ENCODE results near the gene PDIK1L.

Gene PDIK1L

DNA sequence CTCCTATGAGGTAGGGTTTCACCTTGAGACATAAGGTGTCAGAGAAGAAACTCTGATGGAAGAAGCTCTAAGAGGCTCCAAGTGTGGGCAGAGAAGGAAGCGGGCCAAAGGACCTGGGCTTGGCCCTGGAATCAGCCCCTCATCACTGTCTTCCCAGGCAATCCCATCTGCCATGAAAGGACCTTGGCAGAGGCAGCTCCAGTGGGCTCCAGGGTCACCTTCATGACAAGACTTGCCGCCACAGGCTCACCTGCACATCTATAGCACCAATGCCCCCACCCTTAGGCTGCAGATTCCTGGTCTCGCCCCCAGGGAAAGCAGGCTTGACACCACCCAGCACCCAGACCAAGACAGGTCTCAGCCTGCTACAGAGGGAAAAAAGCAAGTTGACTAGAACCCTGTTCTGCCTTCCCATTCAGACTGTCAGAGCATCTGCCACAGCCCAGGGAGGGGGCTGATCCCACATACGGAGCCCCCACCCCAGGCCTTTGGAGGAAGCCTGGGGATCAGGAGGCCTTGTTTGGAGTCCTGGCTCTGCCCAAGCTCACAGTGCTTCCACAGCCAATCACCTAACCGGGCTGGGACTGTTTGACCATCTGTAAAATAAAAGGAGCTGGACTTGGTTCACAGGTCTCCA is 46.8 kb downstream of the PDIK1L start:
- no peak for DNase-seq

DNA sequence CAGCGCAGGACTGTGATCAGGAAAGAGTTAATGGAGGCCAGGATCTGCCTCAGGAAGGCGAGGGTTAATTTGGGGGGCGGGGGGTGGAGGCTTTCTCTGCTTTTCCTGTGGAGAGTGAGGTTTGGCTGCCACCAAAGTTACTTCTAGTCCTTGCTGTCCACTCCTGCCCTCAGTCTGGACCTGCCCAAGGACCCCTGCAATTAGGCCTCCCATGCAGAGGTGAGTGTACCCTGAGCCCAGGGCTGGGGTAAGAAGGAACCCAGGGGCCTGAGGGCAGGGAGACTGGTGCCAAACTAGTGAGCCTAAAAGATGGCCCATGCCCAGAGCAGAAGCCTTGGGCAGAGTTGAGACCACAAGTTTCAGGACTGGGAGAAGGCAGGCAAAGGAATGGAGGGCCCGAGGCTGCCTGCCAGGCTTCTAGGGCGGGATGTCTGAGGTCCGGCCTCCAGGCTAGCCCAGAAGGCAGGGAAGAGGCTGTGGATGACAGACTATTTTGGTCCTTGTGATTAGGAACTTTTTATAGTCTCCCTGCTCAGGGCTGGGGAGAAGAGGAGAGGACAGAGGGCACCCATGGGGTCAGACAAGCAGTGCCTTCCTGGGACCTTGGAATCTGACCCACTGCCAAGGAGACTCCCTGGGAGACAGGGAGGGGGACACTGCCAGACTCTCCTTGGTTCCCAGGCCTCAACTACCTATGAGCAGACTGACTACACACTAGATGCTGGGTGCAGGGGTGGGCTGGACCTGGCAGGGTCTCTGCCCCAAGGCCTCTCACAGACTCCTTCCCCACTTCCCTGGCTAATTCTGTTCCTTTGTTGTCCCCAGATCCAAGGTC is 47.5 kb downstream of the PDIK1L start, which contains the start of gene FAM110D:
FAM110D (plus strand) TSS at position 172 of the 835 bp plus-strand sequence. CDS start 2,213 bp downstream, outside the sequence.
- no peak for DNase-seq

DNA sequence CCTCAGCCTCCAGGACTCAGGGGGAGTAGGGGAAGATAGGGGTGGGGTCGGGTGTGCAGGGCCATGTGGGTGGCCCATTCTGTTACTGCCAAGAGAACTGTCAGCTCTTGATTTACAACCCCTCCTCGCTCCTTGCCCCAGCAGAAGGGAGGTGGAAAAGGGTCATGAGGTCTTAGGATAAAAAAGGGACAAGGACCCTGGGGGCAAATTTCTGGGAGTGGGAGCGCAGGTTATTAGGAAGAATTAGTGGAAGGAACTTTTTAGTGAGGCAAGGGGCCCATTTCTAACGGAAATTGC is 48.1 kb downstream of the PDIK1L start:
- DNase-seq: no peak

DNA sequence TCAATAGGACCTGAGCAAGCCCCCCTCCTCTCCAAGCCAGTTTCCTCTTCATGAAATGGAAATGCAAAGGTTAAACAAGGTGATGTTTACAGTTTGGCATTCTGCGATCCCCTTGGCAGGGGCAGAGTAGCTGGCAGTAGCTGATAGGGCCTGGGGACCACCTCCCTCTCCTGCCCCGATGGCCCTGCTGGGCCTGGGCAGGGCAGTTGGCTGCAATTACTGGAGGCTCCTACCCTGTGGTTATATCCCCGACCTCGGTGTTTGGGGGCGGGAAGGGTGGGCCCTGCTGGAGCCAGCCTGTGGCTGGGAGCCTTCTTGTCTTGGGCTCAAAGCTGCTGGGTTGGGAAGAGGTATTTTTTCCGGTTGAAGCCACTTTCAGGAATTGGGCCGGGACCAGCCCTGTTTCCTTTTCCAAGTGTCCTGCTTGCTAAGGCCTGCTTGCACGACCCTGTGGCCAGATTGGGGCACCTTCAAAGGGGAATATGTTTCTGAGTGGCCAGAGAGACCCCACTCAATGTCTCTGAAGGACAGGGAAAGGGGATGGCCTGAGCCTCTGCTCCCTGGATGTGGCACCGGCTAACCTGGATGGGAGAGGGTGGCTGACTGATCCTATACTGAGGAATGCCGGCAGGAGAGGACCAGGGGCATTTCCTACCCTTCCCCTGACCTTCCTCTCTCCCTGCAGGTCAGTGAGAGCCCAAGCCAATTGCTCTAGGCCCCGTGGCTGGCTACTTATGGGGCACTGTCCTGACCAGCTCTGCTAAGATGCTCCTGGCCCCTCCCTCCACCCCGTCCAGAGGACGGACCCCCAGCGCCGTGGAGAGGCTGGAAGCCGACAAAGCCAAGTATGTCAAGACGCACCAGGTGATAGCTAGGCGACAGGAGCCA is 49.1 kb downstream of the PDIK1L start:
- no peak for DNase-seq

DNA sequence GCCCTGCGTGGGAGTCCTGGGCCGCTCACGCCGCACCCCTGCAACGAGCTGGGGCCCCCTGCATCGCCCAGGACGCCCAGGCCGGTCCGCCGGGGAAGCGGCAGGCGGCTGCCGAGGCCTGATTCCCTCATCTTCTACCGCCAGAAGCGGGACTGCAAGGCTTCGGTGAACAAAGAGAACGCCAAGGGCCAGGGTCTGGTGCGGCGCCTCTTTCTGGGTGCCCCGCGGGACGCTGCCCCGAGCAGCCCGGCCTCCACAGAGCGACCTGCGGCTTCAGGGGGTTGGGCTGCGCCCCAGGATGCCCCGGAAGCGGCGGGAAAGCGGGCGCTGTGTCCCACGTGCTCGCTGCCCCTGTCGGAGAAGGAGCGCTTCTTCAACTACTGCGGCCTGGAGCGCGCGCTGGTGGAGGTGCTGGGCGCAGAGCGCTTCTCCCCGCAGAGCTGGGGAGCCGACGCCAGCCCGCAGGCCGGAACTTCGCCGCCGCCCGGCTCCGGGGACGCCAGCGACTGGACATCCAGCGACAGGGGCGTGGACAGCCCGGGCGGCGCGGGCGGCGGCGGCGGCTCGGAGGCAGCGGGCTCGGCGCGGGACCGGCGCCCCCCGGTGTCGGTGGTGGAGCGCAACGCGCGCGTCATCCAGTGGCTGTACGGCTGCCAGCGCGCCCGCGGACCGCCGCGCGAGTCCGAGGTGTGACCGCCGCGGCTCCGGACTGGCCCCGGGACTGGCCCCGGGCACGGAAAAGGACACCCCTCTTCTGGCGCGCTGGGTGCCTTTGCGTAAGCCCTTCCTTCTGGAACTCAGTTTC is 50.0 kb downstream of the PDIK1L start:
- DNase-seq: peak; percentile 30

DNA sequence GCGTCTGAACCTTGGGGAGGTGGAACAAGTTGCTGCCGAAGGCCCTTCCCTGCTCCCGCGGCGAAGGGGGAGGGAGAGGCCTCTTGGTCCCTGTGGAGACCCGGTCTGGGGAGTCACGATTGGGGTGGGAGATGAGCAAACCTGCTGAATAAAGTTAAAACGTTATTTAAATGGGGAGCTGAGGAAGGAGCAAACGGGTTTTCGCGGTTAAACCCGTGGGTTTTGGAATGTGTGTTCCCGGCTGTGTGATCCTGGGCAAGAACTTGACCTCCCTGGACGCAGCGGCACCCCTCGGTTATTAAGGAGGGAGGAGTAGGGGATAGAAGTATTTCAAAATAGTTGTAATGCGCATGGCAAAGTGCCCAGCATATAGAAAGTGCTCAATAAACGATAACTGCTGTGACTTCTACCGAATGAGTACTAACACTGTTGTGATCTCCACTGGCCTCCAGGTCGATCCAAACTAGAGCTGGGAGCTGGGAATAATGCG is 50.6 kb downstream of the PDIK1L start:
- peak; percentile 20 for DNase-seq

DNA sequence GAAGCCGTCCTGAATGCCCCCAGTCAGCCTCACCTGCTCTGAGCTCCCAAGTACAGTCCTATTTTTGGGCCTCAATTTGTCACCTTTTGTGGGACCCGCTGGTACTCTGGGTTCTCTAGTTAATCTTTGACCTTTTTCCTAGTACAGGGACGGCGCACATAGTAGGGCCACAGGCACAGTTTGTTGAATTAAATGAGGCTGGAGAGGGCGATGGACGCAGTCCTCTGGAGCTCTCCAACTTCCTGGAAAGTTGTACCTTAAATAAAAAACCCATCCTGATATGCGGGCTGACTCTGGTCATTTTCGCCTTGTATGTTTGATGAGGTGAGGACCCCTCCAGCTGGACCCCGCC is 52.0 kb downstream of the PDIK1L start:
- no peak for DNase-seq

DNA sequence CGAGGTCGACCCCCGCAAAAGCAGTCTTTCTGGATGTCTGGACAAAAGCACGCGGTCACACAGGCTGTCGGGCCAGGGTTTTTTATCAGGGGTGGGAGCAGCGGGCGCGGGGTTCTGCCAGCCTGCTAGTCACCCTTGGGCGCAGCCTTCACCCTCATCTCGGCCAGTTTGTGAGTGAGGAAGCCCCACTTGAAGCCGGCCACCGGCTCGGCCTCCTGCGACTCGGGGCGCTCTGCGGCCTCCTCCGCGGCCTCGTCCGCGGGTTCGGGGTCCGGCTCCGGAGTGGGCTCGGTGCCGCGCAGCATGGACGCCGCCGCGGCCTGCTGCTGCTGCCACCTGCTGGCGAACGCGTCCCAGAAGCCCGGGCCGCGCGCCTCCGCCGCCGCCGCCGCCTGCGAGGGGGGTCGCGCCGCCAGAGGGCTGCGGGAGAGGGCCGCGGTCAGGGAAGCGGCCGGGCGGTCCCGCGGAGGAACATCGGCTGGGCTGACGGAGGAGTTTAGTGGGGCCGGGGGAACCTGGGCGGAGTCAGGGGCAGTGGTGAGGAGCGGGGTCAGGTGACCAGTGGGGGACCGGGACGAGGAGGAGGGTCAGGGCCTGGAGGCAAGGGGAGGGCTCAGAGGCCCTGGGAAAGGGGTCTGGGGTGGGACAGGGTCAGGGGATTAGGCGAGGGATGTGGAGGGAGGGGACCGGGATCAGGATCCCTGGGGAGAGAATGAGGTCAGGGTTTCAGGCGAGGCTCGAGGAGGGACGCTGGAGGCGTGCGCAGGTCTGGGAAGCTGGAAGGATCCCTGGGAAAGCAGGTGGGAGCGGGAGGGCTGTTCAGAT is 52.6 kb downstream of the PDIK1L start:
- DNase-seq: no peak

DNA sequence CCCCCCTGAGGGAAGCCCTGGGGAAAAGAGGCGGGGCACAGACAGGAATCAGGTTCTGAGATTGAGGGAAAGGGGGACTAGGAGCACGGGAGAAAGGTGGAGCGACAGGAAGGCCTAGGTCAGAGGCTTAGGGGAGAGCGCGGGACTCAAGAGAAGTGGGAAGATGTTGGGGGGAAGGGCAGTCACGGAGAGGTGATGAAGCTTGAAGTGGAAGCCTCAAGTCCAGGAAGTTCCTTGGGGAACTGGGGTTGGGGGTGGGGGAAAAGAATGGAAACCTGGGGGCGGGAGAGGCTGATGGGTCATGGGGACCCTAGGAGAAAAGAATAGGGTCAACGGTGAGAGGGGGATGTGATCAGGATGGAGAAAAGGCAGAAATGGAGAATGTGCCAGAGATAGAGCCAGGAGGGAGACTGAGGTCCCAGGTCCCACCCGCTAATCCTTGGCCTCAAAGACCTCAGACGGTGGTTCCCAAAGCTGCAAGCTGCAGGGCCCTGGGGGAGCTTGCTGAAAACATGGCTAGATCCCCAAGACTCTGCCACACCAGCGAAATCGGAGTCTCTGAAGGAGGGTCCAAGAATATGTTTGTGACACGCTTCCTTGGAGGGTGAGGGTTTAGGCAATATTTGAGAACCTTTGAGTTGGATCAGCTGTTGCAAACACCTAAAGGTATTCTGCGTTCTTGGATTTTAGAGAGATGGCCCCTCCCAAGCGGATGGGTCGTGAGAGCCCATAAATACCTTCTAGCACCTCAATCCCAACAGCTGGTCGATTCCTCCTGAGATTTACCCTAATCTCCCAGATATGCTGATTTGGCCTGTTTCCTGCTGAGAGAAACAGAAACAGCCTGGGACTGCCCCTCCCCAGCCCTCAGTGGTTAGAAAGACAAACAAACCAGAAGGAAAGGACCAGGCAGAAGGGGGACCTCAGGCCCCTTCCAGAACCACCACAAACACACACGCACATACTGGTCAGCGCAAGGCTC is 53.5 kb downstream of the PDIK1L start:
- DNase-seq: no peak

DNA sequence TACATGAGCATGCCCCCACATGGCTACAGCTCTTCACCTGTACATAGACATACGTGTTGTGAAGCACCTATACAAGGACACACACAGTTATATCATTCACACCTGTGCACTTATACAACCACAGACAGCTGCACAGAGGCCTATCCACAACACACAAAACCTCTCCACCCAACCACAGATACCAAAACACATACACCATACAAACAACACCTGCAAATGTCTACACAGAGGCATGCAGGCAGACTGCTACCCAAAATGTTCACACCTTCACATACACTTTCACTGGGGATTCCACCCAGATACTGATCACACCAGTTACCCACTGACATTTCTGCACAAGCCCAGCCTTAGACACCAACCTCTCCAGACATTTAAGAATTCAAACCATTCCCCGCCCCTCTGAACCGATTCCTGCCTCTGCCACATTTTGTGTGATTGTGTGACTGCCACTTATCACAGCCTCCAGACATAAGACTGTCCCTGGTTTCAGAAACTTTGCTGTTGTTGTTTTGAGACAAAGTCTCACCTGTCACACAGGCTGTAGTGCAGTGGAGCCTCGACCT is 55.2 kb downstream of the PDIK1L start:
- no peak for DNase-seq

DNA sequence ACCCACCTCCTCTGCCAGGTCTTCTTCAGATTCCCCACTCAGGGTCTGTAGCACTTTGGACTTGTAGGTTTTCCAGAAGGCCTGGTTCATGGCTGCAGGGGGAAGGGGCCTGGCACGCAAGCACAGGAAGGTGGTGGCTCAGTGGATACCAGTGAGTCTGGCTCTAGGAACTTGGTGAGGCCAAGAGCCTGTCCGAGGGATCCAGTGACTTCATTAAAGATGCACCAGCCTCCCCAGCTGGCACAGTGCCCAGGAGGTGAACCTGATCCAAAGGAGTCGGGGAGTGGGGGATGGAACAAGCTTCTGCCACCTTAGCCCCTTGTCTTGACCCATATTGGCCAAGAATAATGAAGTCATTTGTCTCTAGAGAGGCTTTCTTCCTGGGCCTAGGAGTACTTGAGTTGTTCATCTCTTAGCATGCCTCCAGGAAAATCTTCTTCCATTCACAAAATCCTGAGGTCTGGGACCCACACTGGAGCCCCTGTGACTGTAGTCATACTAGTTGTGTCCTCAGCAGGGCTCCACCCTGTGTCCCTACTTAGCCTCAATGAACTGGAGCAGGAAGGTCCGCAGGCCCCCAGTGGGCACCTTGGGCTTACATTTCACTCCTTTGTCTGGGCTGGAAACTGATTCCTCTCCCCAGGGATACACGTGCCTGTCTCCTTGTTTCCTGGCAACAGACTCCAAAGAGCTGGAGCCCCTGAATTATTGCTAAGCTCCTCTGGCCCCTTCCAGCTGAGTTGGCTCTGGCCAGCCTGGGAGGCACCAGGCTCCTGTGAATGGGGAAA is 57.0 kb downstream of the PDIK1L start, which contains the start of gene C1orf232:
C1orf232 (minus strand) TSS at position 554 of the 788 bp plus-strand sequence; CDS start at position 90, 464 bp downstream.
- peak; percentile 82 for DNase-seq

DNA sequence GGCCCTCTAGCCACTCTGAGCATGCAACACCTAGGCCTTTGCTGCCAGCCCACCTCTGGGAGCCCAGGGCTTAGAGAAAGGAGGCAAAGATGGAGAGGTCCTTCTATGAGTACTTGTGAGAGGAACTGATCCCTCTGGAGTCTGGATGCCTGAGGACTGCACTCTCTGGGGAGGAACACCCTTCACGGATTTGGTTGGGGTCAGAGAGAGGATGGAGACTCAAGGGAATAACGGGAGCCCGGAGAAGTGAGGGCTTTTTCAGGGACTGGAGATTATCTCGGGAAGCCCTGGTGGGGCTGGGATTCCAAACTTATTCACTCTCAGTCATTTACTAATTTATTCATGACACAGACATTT is 57.6 kb downstream of the PDIK1L start:
- no peak for DNase-seq

DNA sequence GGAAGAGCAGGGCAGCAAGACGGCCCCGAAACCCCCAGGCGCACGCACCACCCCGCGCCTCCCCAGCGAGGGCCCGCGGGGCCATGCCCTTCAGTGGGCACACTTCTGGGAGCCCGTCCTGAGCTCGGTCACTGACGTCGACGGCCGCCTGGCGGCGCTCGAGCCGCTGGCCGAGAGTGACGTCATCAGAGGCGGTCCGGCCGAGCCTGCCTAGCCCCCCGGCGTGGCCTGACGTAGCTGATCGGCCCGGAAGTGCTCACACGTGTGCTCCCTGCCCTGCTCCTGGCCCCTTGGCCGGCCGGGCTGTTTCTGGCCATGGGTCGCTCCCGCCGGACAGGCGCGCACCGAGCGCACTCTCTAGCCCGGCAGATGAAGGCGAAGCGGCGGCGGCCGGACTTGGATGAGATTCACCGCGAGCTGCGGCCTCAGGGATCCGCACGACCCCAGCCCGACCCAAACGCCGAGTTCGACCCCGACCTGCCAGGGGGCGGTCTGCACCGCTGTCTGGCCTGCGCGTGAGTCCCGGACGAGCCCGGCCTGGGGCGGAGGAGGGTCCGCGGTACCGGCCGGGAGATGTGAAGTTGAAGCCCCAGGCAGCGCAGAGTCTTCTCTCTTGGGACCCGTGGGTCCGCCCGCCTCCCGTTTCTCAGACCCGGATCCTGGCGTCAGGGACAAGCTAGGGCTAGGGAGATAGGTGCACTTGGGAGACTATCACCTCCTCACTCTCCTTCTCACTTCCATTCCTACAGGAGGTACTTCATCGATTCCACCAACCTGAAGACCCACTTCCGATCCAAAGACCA is 58.2 kb downstream of the PDIK1L start, which contains the start of gene ZNF593:
ZNF593 (plus strand) TSS at position 240 of the 803 bp plus-strand sequence; CDS start at position 316, 76 bp downstream.
- DNase-seq: peak; percentile 83

DNA sequence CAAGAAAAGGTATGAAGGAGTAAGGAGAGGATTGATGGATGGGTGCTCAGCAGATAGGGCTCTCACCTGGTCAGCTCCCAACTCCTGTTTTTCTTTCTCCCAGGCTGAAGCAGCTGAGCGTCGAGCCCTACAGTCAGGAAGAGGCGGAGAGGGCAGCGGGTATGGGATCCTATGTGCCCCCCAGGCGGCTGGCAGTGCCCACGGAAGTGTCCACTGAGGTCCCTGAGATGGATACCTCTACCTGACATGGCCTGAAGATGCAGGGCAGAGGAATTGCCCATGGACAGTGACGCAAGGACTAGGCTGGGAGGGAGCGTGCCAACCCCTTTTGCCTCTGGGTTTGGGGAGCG is 58.8 kb downstream of the PDIK1L start:
- DNase-seq: no peak

DNA sequence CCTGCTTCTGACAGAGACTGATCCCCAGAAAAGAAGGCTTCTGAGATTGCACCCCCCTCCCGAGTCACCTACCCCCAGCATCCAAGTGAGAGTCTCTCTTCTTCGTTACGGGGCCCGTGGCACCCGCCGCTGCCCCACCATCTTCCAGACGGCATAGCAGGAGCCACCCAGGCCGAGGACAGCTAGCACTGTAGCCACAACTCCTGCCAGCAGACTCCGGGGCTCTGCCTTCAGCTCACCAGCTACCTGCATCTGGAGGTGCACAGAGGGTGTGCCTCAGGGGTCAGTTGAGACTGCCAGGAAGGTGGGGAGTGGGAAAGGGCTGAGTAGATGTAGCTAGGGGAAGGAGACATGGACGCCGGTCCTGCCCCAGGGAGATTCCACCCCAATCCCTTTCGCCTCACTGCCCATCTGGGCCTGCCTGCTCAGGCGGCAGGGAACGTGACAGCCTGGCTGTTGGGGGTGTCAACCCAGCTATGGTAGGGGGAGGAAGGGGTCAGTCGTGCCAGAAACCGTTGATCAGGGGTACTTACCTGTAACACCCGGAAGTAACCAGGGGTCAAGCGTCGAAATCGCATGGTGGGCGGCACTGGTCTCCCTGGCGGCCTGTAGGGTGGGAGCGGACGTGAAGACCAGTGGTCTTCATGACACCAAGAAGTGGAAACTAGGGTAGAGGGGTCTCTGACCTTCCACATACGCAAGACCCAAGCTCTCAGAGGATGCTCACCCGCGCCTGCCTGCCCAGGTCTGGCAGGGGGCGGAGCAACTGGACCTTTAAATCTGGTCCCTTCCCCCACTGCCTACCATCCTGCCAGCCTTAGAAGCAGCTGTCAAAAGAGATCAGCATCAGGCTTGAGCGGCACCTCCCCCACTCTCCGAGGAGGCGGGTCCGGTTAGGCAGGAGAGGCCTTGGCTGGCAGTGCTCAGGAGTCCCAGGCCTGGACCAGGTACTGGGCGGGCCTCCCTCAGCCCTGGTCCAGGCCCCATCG is 59.8 kb downstream of the PDIK1L start, which contains the start of gene ZNF593OS:
ZNF593OS (minus strand) TSS at position 749 of the 989 bp plus-strand sequence; CDS start at position 578, 171 bp downstream.
- DNase-seq: no peak
